ENCODE results near the gene HEATR1.

HEATR1 gene

GRCh38 chr1:236535190-236535589 is 69.1 kb downstream of the HEATR1 start:
- DNase-seq = no peak

- no peak for DNase-seq
Measured at GRCh38 chr1:236534151-236534651, 70.1 kb downstream of the HEATR1 start.

DNA sequence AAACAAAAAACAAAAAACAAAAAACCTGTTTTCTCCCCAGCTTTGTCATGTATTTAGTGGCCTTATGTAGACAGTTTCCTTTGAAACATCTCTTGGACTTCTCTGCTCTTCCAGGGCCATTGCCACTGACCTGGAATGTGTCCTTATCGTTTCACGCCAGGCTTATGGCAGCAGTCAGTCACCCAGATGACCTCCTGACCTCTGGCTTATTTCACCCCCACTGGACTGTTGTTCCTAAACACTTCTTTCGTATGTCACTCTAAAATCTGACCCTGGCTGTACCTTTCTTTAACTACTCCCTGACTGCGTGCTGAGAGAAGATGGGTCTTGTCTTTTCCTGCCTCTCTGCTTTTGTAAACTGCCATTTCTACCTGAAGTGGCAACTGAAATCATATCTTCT is 71.5 kb downstream of the HEATR1 start:
- no peak for DNase-seq

GRCh38 chr1:236530959-236531358 is 73.4 kb downstream of the HEATR1 start:
- no peak for DNase-seq

DNA sequence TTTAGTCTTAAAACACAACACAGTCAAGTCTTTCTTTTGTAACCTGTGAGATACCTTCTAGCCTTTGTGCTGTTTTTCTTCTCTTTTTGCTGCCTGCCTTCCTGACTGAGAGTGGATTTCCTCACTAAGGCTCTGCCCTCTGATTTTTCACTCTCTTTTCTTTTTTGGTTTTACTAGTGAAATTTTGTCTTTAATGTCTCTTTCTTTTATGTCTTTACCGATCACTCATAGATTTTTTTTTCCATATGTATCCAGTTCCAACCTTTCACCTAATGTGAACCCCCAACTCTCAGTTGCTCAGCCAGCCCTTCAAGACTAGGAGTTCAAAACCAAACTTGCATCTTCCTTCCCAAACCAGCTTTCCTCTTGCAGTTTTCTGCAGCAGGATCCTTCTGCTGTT is 74.0 kb downstream of the HEATR1 start:
- DNase-seq = no peak

GRCh38 chr1:236526079-236526478 is 78.2 kb downstream of the HEATR1 start:
- DNase-seq = no peak

GRCh38 chr1:236524895-236525184 is 79.5 kb downstream of the HEATR1 start:
- no peak for DNase-seq

GRCh38 chr1:236524142-236524894 is 80.0 kb downstream of the HEATR1 start:
- DNase-seq = peak in 1 of 2 experiments; percentile 47

- DNase-seq = peak; percentile 30 to 53
Measured at GRCh38 chr1:236523704-236524141, 80.6 kb downstream of the HEATR1 start, which contains the start of gene LGALS8. Gene LGALS8 (plus strand): TSS chr1:236523982. CDS start chr1:236526071, 2,089 bp downstream.

- no peak for DNase-seq
Measured at GRCh38 chr1:236522937-236523703, 81.2 kb downstream of the HEATR1 start.

- no peak for DNase-seq
Measured at GRCh38 chr1:236520445-236521005, 83.8 kb downstream of the HEATR1 start.

GRCh38 chr1:236518322-236518721 is 86.0 kb downstream of the HEATR1 start:
- DNase-seq = no peak

GRCh38 chr1:236516929-236517704 is 87.2 kb downstream of the HEATR1 start:
- DNase-seq = no peak

DNA sequence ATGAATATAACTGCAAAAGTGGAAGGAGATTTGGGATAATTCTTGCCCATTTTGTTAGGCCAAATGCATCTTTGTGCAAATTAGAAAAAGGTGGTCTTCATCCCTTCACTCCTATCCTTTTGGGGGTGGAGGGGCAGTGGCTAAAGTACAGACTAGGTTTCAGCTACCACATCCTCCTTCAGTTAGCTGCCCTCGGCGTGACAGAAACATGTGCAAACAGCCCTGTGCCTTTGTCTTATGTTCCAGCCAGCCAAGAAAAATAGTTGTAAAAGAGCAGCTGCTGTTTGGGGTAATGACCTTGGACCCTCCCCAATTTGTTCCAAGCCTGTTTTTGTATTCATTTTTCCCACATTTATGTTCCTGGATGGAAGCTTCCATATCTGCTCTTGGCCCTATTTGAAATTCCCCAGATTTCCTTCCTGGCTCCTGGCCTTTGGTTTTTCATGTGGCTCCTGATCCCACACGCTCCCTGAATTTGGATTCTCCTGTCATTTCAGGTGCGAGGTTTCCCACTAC is 88.8 kb downstream of the HEATR1 start:
- DNase-seq = no peak

DNA sequence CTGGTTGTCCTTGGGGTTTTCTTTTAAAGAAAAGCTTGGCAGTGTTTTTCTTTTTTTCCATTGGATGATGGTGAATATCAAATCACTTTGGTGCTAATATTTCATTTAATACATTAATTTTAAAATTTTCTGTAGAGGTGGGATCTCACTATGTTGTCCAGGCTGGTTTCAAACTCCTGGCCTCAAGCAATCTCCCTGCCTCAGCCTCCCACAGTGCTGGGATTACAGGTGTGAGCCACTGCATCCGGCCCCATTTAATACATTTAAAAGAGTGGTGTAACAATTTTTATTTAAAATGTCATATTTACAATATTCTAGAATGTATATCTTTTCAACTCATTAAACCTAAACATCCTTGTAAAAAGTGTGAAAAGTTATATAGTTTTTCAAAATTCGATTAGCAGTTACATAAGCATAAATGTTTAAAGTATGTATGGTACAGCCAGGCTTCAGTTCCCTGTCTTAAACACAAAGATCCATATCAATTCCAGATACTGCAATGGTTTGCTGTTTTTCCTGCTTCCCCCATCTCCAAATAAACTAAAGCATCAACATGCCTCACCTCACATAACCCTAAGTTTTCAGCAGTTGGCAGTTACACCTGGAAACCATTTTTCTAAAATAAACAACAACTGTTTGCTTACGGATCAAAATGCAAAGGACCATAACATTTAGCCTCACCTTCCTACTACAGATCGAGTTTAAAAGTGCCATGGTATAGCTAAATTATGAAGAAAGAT is 89.4 kb downstream of the HEATR1 start:
- DNase-seq = no peak

GRCh38 chr1:236511735-236512418 is 92.4 kb downstream of the HEATR1 start:
- no peak for DNase-seq

DNA sequence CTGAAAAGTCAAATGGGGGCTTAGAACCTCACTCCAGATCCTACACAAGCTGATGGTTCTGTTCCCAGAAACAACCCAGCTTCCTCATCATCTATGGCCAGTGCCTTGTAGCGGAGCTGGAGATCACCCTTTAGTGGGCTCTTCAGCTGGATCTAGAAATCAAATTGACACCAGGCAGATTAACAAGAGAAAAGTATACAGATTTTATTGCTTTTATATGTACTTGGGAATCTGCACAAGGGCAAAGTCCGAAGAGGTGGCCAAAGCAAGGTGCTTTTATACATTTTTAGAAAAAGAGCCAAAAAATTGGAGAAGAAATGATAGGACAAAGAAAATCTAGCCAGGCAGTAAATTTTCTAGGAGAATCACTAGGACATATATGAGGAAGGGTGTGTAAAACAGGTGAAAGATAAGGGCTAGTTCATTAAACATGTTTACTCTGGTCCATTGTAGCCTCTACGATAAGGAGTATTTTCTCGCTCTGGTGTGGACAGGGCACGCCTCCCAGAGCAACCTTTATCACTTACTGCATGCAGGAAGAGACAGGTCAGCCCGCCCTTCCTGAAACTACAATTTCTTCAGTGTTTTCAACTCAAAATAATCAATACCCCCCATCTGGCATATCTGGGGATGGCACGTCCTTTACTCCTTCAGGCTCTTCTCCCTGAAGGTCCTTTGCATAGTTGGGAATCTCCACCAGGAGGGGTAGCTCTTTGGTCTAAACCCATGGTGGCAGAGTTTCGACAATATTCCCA is 94.5 kb downstream of the HEATR1 start:
- no peak for DNase-seq

- DNase-seq = no peak
Measured at GRCh38 chr1:236509203-236509602, 95.1 kb downstream of the HEATR1 start.

DNA sequence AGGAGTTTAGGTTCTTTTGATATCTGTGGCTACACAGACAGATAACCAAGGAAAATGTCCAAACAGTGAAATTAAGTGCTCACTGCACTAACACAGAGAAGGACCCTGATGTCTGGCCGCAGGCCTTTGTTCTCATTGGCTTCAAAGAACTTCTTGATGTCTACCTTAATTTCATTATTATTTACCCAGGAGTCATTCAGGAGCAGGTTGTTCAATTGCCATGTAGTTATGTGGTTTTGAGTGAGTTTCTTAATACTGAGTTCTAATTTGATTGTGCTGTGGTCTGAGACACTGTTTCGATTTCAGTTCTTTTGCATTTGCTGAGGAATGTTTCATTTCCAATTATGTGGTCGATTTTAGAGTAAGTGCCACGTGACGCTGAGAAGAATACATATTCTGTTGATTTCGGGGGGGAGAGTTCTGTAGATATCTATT is 95.7 kb downstream of the HEATR1 start:
- DNase-seq = no peak

- DNase-seq = no peak
Measured at GRCh38 chr1:236507022-236507700, 97.2 kb downstream of the HEATR1 start.
